WTC11 (cell line): Measurements from ENCODE around the gene PNMA8B. TPM values are rescaled to one million over a fixed set of nuclear protein-coding genes. Genes with fewer than 3 reads are reported as not detected.
A peak's percentile ranks its signal among the peaks of the same experiment; 100 is the strongest.

Source experiments
- ATAC-seq: fragments of 200-7000 bp; cut with Tn5 transposase; 2 replicates; pipeline ENCODE4 v1.10.0; 2021; ENCODE audit warnings: mild to moderate bottlenecking, moderate library complexity
- CTCF ChIA-PET: fragments of 300-600 bp; sonication (Branson Sonifier 250); formaldehyde crosslinking; loops from one replicate; lab custom pipeline; 2021; ENCODE audit warnings: antibody characterized with exemption; lab: Charles Lee
- POLR2A ChIA-PET: fragments of 350-600 bp; sonication (Branson Sonifier 250); formaldehyde crosslinking; loops from one replicate; lab custom pipeline; 2021; ENCODE audit warnings: antibody characterized with exemption; lab: Charles Lee
- DNase-seq: peaks from one replicate; pipeline ENCODE4 v3.0.0; 2021; ENCODE audit warnings: low spot score
- H3K27ac Mint-ChIP-seq: 2 replicates; pipeline ENCODE4 v1.8.0; 2021; ENCODE audit warnings: mixed read lengths
- H3K27me3 Mint-ChIP-seq: 2 replicates; pipeline ENCODE4 v1.8.0; 2021; ENCODE audit warnings: low read depth, mild to moderate bottlenecking, moderate library complexity, mixed read lengths
- H3K36me3 Mint-ChIP-seq: 2 replicates; pipeline ENCODE4 v1.8.0; 2021; ENCODE audit warnings: mixed read lengths
- H3K4me1 Mint-ChIP-seq: 2 replicates; pipeline ENCODE4 v1.8.0; 2022; ENCODE audit warnings: mixed read lengths
- H3K4me3 Mint-ChIP-seq: 2 replicates; pipeline ENCODE4 v1.8.0; 2021; ENCODE audit warnings: mild to moderate bottlenecking, moderate library complexity, mixed read lengths
- H3K9me3 Mint-ChIP-seq: 2 replicates; pipeline ENCODE4 v1.8.0; 2021; ENCODE audit warnings: mixed read lengths
- CBFB ChIP-seq: sonication (generic); formaldehyde crosslinking; IDR thresholded peaks from 2 replicates; pipeline ENCODE4 v1.8.1; 2022; ENCODE audit warnings: mild to moderate bottlenecking, low read depth, missing genetic modification reagents
- CREM ChIP-seq: sonication (generic); formaldehyde crosslinking; IDR thresholded peaks from 2 replicates; pipeline ENCODE4 v1.8.1; 2022; ENCODE audit warnings: mild to moderate bottlenecking, missing genetic modification reagents, moderate library complexity
- EMX1 ChIP-seq: fragments of 250-450 bp; sonication (Bioruptor Pico); IDR thresholded peaks from 2 replicates; pipeline ENCODE4 v1.8.0; 2021; ENCODE audit warnings: mild to moderate bottlenecking
- FOXP1 ChIP-seq: sonication (generic); formaldehyde crosslinking; IDR thresholded peaks from 2 replicates; pipeline ENCODE4 v1.8.0; 2022; ENCODE audit warnings: missing genetic modification reagents, mild to moderate bottlenecking, moderate library complexity, borderline replicate concordance
- IRF2 ChIP-seq: sonication (generic); formaldehyde crosslinking; IDR thresholded peaks from 2 replicates; pipeline ENCODE4 v1.8.0; 2022; ENCODE audit warnings: low read depth, missing genetic modification reagents, borderline replicate concordance
- MYBL2 ChIP-seq: sonication (generic); formaldehyde crosslinking; IDR thresholded peaks from 2 replicates; pipeline ENCODE4 v1.8.1; 2023; ENCODE audit warnings: mild to moderate bottlenecking, moderate library complexity, missing genetic modification reagents
- NFYB ChIP-seq: sonication (generic); formaldehyde crosslinking; conservative IDR thresholded peaks from 2 replicates; pipeline ENCODE4 v1.8.0; 2022; ENCODE audit warnings: low read depth, missing genetic modification reagents
- RORB ChIP-seq: fragments of 250-450 bp; sonication (Bioruptor Pico); IDR thresholded peaks from 2 replicates; pipeline ENCODE4 v1.9.0; 2021; ENCODE audit warnings: mild to moderate bottlenecking
- USF2 ChIP-seq: sonication (generic); formaldehyde crosslinking; IDR thresholded peaks from 2 replicates; pipeline ENCODE4 v1.8.1; 2023; ENCODE audit warnings: mild to moderate bottlenecking, missing genetic modification reagents, moderate library complexity
- ZBTB21 ChIP-seq: sonication (generic); formaldehyde crosslinking; IDR thresholded peaks from 2 replicates; pipeline ENCODE4 v1.8.1; 2023; ENCODE audit warnings: mild to moderate bottlenecking, missing genetic modification reagents, borderline replicate concordance
- ZNF121 ChIP-seq: sonication (generic); formaldehyde crosslinking; IDR thresholded peaks from 2 replicates; pipeline ENCODE4 v1.8.0; 2023; ENCODE audit warnings: missing genetic modification reagents
- ZNF232 ChIP-seq: sonication (generic); formaldehyde crosslinking; IDR thresholded peaks from 2 replicates; pipeline ENCODE4 v1.8.0; 2022; ENCODE audit warnings: mild to moderate bottlenecking, missing genetic modification reagents
- ZNF263 ChIP-seq: sonication (generic); formaldehyde crosslinking; IDR thresholded peaks from 2 replicates; pipeline ENCODE4 v1.8.1; 2022; ENCODE audit warnings: low read depth, mild to moderate bottlenecking, moderate library complexity, missing genetic modification reagents
- ZNF396 ChIP-seq: fragments of 250-450 bp; sonication (Bioruptor Pico); IDR thresholded peaks from 2 replicates; pipeline ENCODE4 v1.8.0; 2021; ENCODE audit warnings: mild to moderate bottlenecking, moderate library complexity, borderline replicate concordance
- total RNA-seq: library from RNA; stranded (reverse); gene quantifications from 3 replicates; pipeline ENCODE4 v1.2.3, GENCODE V29; 2021
- TF ChIP-seq, protein P1 (sequence below): sonication (generic); formaldehyde crosslinking; IDR thresholded peaks from 2 replicates; pipeline ENCODE4 v1.8.1; 2023; ENCODE audit warnings: mild to moderate bottlenecking, missing genetic modification reagents, borderline replicate concordance
- TF ChIP-seq, protein P2 (sequence below): sonication (generic); formaldehyde crosslinking; IDR thresholded peaks from 2 replicates; pipeline ENCODE4 v1.8.0; 2022; ENCODE audit warnings: missing genetic modification reagents
- TF ChIP-seq, protein P3 (sequence below): fragments of 250-450 bp; sonication (Bioruptor Pico); IDR thresholded peaks from 2 replicates; pipeline ENCODE4 v1.9.0; 2021; ENCODE audit warnings: mild to moderate bottlenecking
- TF ChIP-seq, protein P4 (sequence below): sonication (generic); formaldehyde crosslinking; IDR thresholded peaks from 2 replicates; pipeline ENCODE4 v1.8.0; 2022; ENCODE audit warnings: mild to moderate bottlenecking, missing genetic modification reagents
- TF ChIP-seq, protein P5 (sequence below): sonication (generic); formaldehyde crosslinking; IDR thresholded peaks from 2 replicates; pipeline ENCODE4 v1.8.0; 2022; ENCODE audit warnings: mild to moderate bottlenecking, missing genetic modification reagents

PNMA8B gene
- total RNA-seq, 1 experiment from 2014 or later: 2.8 TPM

DNA sequence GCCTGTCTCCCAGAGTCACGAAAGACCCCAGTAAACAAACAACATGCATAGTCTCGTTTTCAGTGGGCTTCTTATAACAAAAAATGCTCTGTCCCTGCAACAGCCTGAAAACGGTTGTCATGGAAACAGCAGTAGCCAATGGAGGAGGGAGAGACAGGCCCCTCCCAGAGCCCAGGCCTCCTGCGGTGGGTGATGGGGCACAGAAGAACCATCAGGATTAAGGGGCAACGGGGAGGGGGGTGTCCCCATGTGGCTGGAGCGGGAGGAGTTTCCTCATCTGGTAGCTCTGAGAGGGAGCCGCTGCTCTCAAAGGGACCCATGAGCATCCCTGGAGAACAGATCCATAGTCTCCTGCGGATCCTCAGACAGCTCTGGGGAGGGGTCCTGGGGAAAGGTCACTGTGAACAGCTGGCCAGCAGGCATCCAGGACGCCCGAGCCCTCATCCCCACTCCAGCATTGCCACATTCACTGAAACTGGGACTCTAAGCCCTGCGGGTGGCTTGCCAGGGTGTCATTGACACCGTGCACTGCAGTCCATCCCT, 37.5 kb upstream of the PNMA8B start (continued):
- TF ChIP-seq CREM (CRISPR knock-in tag) (no peak), ZNF396 (CRISPR knock-in tag) (no peak), ZBTB21 (CRISPR knock-in tag) (no peak), EMX1 (no peak), MYBL2 (no peak), ZNF232 (CRISPR knock-in tag) (no peak), RORB (CRISPR knock-in tag) (no peak), FOXP1 (CRISPR knock-in tag) (no peak), ZNF263 (CRISPR knock-in tag) (no peak)
- TF ChIP-seq, protein P1, sequence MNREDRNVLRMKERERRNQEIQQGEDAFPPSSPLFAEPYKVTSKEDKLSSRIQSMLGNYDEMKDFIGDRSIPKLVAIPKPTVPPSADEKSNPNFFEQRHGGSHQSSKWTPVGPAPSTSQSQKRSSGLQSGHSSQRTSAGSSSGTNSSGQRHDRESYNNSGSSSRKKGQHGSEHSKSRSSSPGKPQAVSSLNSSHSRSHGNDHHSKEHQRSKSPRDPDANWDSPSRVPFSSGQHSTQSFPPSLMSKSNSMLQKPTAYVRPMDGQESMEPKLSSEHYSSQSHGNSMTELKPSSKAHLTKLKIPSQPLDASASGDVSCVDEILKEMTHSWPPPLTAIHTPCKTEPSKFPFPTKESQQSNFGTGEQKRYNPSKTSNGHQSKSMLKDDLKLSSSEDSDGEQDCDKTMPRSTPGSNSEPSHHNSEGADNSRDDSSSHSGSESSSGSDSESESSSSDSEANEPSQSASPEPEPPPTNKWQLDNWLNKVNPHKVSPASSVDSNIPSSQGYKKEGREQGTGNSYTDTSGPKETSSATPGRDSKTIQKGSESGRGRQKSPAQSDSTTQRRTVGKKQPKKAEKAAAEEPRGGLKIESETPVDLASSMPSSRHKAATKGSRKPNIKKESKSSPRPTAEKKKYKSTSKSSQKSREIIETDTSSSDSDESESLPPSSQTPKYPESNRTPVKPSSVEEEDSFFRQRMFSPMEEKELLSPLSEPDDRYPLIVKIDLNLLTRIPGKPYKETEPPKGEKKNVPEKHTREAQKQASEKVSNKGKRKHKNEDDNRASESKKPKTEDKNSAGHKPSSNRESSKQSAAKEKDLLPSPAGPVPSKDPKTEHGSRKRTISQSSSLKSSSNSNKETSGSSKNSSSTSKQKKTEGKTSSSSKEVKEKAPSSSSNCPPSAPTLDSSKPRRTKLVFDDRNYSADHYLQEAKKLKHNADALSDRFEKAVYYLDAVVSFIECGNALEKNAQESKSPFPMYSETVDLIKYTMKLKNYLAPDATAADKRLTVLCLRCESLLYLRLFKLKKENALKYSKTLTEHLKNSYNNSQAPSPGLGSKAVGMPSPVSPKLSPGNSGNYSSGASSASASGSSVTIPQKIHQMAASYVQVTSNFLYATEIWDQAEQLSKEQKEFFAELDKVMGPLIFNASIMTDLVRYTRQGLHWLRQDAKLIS (CRISPR knock-in tag): no peak

DNA sequence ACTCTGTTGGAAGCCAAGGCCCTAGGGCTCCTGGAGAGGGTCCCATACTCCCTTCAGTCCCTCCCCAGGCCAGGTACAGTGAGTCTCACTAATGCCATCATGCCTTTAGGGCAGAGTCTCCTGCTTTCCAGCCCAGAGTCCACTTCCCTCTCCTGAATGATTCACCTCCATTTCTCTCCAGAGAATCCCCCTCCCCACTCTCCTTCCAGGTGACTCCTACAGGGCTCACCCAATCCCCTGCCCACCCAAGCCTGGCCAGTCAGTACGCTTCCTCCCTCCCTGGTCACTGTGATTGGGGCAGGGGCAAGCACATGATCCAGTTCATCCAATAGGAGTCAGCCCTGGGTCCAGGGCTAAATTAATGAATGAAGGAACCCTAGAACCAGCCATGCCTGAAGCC, 35.0 kb upstream of the PNMA8B start:
- ChIA-PET CTCF (interaction anchor here (0.6 to 4.5 kb wide), 23 partner anchors 10 to 155 kb away, joined by 3 to 125 read pairs (median 8); partner anchors contain the start of genes CALM3 and DACT3), POLR2A (no interaction called here)
- H3K27ac Mint-ChIP-seq: no peak overlapping the region
- H3K27me3 Mint-ChIP-seq: peaks cover 3% of the 10 kb centered on the region; the same call in 1 of the 2 replicates
- TF ChIP-seq USF2 (CRISPR knock-in tag): peak; percentile 71
- no peak for TF ChIP-seq CBFB
- no peak for TF ChIP-seq ZNF121
- peak; percentile 59 for TF ChIP-seq NFYB (CRISPR knock-in tag)
- TF ChIP-seq, protein P2, sequence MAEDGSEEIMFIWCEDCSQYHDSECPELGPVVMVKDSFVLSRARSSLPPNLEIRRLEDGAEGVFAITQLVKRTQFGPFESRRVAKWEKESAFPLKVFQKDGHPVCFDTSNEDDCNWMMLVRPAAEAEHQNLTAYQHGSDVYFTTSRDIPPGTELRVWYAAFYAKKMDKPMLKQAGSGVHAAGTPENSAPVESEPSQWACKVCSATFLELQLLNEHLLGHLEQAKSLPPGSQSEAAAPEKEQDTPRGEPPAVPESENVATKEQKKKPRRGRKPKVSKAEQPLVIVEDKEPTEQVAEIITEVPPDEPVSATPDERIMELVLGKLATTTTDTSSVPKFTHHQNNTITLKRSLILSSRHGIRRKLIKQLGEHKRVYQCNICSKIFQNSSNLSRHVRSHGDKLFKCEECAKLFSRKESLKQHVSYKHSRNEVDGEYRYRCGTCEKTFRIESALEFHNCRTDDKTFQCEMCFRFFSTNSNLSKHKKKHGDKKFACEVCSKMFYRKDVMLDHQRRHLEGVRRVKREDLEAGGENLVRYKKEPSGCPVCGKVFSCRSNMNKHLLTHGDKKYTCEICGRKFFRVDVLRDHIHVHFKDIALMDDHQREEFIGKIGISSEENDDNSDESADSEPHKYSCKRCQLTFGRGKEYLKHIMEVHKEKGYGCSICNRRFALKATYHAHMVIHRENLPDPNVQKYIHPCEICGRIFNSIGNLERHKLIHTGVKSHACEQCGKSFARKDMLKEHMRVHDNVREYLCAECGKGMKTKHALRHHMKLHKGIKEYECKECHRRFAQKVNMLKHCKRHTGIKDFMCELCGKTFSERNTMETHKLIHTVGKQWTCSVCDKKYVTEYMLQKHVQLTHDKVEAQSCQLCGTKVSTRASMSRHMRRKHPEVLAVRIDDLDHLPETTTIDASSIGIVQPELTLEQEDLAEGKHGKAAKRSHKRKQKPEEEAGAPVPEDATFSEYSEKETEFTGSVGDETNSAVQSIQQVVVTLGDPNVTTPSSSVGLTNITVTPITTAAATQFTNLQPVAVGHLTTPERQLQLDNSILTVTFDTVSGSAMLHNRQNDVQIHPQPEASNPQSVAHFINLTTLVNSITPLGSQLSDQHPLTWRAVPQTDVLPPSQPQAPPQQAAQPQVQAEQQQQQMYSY (CRISPR knock-in tag): no peak
- TF ChIP-seq IRF2 (CRISPR knock-in tag): no peak
- TF ChIP-seq, protein P3, sequence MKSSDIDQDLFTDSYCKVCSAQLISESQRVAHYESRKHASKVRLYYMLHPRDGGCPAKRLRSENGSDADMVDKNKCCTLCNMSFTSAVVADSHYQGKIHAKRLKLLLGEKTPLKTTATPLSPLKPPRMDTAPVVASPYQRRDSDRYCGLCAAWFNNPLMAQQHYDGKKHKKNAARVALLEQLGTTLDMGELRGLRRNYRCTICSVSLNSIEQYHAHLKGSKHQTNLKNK: no peak
- TF ChIP-seq, protein P4, sequence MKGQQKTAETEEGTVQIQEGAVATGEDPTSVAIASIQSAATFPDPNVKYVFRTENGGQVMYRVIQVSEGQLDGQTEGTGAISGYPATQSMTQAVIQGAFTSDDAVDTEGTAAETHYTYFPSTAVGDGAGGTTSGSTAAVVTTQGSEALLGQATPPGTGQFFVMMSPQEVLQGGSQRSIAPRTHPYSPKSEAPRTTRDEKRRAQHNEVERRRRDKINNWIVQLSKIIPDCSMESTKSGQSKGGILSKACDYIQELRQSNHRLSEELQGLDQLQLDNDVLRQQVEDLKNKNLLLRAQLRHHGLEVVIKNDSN: peak; percentile 51
- TF ChIP-seq, protein P5, sequence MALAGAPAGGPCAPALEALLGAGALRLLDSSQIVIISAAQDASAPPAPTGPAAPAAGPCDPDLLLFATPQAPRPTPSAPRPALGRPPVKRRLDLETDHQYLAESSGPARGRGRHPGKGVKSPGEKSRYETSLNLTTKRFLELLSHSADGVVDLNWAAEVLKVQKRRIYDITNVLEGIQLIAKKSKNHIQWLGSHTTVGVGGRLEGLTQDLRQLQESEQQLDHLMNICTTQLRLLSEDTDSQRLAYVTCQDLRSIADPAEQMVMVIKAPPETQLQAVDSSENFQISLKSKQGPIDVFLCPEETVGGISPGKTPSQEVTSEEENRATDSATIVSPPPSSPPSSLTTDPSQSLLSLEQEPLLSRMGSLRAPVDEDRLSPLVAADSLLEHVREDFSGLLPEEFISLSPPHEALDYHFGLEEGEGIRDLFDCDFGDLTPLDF (CRISPR knock-in tag): no peak
- DNase-seq (no peak), ATAC-seq (peak; percentile 54)
- H3K4me3 Mint-ChIP-seq: peak overlapping the region; percentile 40
- H3K36me3 Mint-ChIP-seq: no peaks in the 10 kb centered on the region
- peaks cover 29% of the 10 kb centered on the region for H3K4me1 Mint-ChIP-seq
- H3K9me3 Mint-ChIP-seq: no peaks in the 10 kb centered on the region
